IPS-NIHi11 (cell line): ENCODE data around the gene SLC27A5.
"Not testable (repeated sequence)": the region's sequence is repeated elsewhere in the genome, so short reads cannot be mapped to it uniquely, and the experiment has no call there.

Experiments used
- DNase-seq: peaks from one replicate; pipeline ENCODE4 v3.0.0; 2012; ENCODE audit warnings: mixed read lengths, low spot score

SLC27A5 gene

GRCh38 chr19:58497634-58498170 is 14.1 kb downstream of the SLC27A5 start:
- DNase-seq, result no peak

GRCh38 chr19:58492265-58492664 is 19.5 kb downstream of the SLC27A5 start:
- DNase-seq, result no peak

GRCh38 chr19:58491393-58491792 is 20.4 kb downstream of the SLC27A5 start:
- no peak for DNase-seq

- DNase-seq, result not testable (repeated sequence)
Observed at GRCh38 chr19:58484349-58484748, 27.4 kb downstream of the SLC27A5 start.

GRCh38 chr19:58483776-58484175 is 28.0 kb downstream of the SLC27A5 start:
- DNase-seq, result no peak

GRCh38 chr19:58482372-58482771 is 29.4 kb downstream of the SLC27A5 start:
- DNase-seq, result no peak

- DNase-seq, result no peak
Observed at GRCh38 chr19:58480831-58481230, 31.0 kb downstream of the SLC27A5 start.

GRCh38 chr19:58480481-58480830 is 31.3 kb downstream of the SLC27A5 start:
- no peak for DNase-seq

GRCh38 chr19:58479736-58480480 is 31.9 kb downstream of the SLC27A5 start:
- no peak for DNase-seq

- DNase-seq, result no peak
Observed at GRCh38 chr19:58479303-58479702, 32.5 kb downstream of the SLC27A5 start.

GRCh38 chr19:58477871-58478270 is 33.9 kb downstream of the SLC27A5 start:
- no peak for DNase-seq

GRCh38 chr19:58477130-58477529 is 34.7 kb downstream of the SLC27A5 start:
- DNase-seq, result no peak

- DNase-seq, result peak; percentile 32
Observed at GRCh38 chr19:58476498-58477015, 35.2 kb downstream of the SLC27A5 start.

GRCh38 chr19:58475714-58476497 is 35.9 kb downstream of the SLC27A5 start, which contains the start of gene ZNF446:
ZNF446 (plus strand) TSS chr19:58476352; CDS start chr19:58477219, 867 bp downstream.
- DNase-seq, result peak; percentile 97

GRCh38 chr19:58474997-58475713 is 36.6 kb downstream of the SLC27A5 start:
- DNase-seq, result no peak

- DNase-seq, result no peak
Observed at GRCh38 chr19:58474291-58474996, 37.3 kb downstream of the SLC27A5 start.

- DNase-seq, result no peak
Observed at GRCh38 chr19:58473775-58474174, 38.0 kb downstream of the SLC27A5 start.

GRCh38 chr19:58471736-58472135 is 40.1 kb downstream of the SLC27A5 start:
- DNase-seq, result no peak

- not testable (repeated sequence) for DNase-seq
Observed at GRCh38 chr19:58470837-58471543, 40.8 kb downstream of the SLC27A5 start.

GRCh38 chr19:58469241-58470013 is 42.4 kb downstream of the SLC27A5 start:
- no peak for DNase-seq
